Upper lobe of right lung (tissue), 1 donor: ENCODE data around the gene FOXP3. TPM values are rescaled to one million over a fixed set of nuclear protein-coding genes. Genes with fewer than 3 reads are reported as not detected.

Source experiments
- ATAC-seq: fragments of 200-7000 bp; cut with Tn5 transposase; one replicate; pipeline ENCODE4 v1.9.1; 2020; ENCODE audit warnings: mild to moderate bottlenecking, moderate library complexity
- DNase-seq: peaks from one replicate; pipeline ENCODE4 v3.0.0-alpha.2; 2020
- H3K27ac ChIP-seq: fragments of 200-600 bp; one replicate; pipeline ENCODE4 v1.8.0; 2022
- H3K27me3 ChIP-seq: fragments of 200-600 bp; one replicate; pipeline ENCODE4 v1.8.0; 2022; ENCODE audit warnings: mild to moderate bottlenecking
- H3K36me3 ChIP-seq: fragments of 200-600 bp; one replicate; pipeline ENCODE4 v1.8.0; 2022
- H3K4me1 ChIP-seq: fragments of 200-600 bp; one replicate; pipeline ENCODE4 v1.8.0; 2022
- H3K4me3 ChIP-seq: fragments of 200-600 bp; one replicate; pipeline ENCODE4 v1.8.0; 2022; ENCODE audit warnings: mild to moderate bottlenecking
- H3K9me3 ChIP-seq: fragments of 200-600 bp; one replicate; pipeline ENCODE4 v1.8.0; 2022
- intact Hi-C: fragments of 100-400 bp; cut with DNase I; formaldehyde crosslinking; loops from one replicate; pipeline ENCODE4 v1.11.0; 2022
- total RNA-seq: library from RNA; stranded (reverse); fragmentation: NEBNext Ultra II Directional; extraction: Animal tissue kit (Norgen Biotek cat#: 25700); gene quantifications from one replicate; pipeline ENCODE4 v1.2.1, GENCODE V29; 2021
- TF ChIP-seq, protein P1 (sequence below): fragments of 200-600 bp; IDR thresholded peaks from one replicate; pipeline ENCODE4 v1.8.0; 2022; ENCODE audit warnings: antibody characterized with exemption
- donor health status: DM: no; HTN: yes; CAD: no; lungs with severe emphysema.

Gene FOXP3
- total RNA-seq, 1 donor from 2014 or later: 0.35 TPM

DNA sequence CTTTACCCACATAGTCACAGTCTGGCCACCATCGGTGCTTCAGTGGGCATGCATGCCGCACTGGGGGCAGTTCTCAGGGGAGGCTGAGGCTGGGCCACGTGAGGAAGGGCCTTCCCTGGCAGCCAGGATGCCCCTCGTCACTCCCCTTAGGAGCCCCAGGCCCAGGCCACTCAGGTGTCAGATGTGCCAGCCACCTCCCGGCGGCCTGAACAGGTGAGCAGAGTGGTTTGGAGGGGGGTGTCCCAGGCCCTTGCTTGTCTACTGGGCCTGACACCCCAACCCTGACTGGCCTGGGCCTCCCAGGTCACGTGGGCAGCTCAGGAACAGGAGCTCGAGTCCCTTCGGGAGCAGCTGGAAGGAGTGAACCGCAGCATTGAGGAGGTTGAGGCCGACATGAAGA, 17.2 kb downstream of the FOXP3 start:
- ATAC-seq (no peak), DNase-seq (no peak)
- no peak overlapping the region for H3K27ac ChIP-seq
- no peaks in the 10 kb centered on the region for H3K4me1 ChIP-seq
- H3K4me3 ChIP-seq: no peak overlapping the region
- no peaks in the 10 kb centered on the region for H3K9me3 ChIP-seq
- TF ChIP-seq, protein P1, sequence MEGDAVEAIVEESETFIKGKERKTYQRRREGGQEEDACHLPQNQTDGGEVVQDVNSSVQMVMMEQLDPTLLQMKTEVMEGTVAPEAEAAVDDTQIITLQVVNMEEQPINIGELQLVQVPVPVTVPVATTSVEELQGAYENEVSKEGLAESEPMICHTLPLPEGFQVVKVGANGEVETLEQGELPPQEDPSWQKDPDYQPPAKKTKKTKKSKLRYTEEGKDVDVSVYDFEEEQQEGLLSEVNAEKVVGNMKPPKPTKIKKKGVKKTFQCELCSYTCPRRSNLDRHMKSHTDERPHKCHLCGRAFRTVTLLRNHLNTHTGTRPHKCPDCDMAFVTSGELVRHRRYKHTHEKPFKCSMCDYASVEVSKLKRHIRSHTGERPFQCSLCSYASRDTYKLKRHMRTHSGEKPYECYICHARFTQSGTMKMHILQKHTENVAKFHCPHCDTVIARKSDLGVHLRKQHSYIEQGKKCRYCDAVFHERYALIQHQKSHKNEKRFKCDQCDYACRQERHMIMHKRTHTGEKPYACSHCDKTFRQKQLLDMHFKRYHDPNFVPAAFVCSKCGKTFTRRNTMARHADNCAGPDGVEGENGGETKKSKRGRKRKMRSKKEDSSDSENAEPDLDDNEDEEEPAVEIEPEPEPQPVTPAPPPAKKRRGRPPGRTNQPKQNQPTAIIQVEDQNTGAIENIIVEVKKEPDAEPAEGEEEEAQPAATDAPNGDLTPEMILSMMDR: no peak
- peaks cover 13% of the 10 kb centered on the region for H3K36me3 ChIP-seq
- H3K27me3 ChIP-seq: no peaks in the 10 kb centered on the region
- intact Hi-C loops: no loop called here

DNA sequence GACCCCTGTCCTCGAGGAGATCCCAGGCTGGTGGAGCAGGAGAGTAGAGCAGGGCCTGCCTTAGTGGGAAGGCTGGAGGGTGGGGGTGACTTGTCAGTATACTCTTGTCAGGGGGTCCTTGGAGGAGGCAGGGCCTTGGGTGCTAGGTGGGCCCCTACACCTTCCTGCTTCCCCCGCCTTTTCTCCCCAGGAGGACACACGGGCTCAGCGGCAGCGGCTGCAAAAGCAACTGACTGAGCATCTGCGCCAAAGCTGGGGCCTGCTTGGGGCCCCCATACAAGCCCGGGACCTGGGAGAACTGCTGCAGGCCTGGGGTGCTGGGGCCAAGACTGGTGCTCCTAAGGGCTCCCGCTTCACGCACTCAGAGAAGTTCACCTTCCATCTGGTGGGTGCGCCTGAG, 18.0 kb downstream of the FOXP3 start:
- DNase-seq (no peak), ATAC-seq (no peak)
- TF ChIP-seq, protein P1: no peak
- Histone ChIP-seq H3K9me3 (no peaks in the 10 kb centered on the region), H3K4me1 (no peaks in the 10 kb centered on the region), H3K27ac (no peak overlapping the region), H3K36me3 (peaks cover 13% of the 10 kb centered on the region), H3K27me3 (no peaks in the 10 kb centered on the region), H3K4me3 (no peak overlapping the region)
- intact Hi-C loops: no loop called here

DNA sequence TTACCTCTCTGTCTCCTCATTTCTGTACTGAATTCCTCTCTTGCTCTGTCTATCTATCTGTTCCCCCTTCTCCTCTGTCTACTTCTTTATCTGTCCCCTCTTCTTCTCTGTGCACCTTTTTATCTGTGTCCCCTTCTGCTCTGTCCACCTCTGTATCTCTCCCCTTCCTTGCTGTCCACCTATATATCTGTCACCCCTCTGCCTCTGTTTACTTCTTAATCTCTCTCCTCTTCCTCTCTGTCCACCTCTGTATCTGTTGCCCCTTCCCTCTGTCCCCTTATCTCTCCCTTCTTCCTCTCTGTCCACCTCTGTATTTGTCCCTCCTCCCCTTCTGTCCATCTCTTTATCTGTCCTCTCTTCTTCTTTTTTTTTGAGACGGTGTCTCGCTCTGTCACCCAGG, 20.3 kb downstream of the FOXP3 start:
- no peaks in the 10 kb centered on the region for H3K9me3 ChIP-seq
- H3K27me3 ChIP-seq: no peaks in the 10 kb centered on the region
- H3K36me3 ChIP-seq: peaks cover 13% of the 10 kb centered on the region
- H3K4me1 ChIP-seq: no peaks in the 10 kb centered on the region
- TF ChIP-seq, protein P1: no peak
- ATAC-seq: no peak
- no peak for DNase-seq
- H3K4me3 ChIP-seq: no peak overlapping the region
- intact Hi-C loops: no loop called here
- no peak overlapping the region for H3K27ac ChIP-seq

DNA sequence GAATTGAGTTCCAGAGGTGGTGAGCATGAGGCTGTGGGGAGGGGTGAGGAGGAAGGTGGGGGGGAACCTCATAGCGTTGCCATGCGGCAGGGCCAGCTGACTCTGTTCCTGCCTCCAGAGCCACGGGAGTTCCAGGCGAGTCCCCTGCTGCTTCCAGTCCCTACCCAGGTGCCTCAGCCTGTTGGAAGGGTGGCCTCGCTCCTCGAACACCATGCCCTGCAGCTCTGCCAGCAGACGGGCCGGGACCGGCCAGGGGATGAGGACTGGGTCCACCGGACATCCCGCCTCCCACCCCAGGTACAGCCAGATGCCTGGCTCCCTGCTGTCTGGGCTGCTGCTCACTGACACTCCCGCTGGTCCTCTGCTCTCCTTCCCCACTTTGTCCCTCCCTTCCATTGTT, 21.3 kb downstream of the FOXP3 start:
- Histone ChIP-seq H3K4me3 (no peak overlapping the region), H3K9me3 (no peaks in the 10 kb centered on the region), H3K4me1 (no peaks in the 10 kb centered on the region), H3K36me3 (peaks cover 13% of the 10 kb centered on the region), H3K27ac (no peak overlapping the region), H3K27me3 (no peaks in the 10 kb centered on the region)
- TF ChIP-seq, protein P1: no peak
- intact Hi-C loops: no loop called here
- ATAC-seq: no peak
- DNase-seq: no peak

DNA sequence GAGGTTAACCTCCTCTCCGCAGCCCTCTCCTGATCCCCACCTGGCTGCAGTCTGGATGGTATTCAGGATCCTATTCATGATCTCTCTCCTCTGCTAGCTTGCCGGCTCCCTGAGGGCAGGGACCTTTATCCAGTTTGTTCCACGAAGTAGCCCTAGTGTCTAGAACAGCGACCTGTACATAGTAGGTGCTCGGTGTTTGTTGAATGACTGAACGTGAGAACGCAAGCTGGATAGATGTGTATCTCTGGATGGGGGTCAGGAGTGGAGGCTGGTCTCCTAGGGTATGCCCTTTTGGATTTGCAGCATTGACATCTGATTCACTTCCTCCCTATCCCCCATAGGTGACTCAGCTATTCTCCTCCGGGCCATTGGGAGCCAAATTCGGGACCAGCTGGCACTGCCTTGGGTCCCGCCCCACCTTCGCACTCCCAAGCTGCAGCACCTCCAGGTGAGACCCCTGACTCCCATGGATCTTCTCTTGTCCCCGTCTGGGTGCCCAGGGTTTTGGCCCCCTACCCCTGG, 21.9 kb downstream of the FOXP3 start:
- Histone ChIP-seq H3K4me3 (no peak overlapping the region), H3K36me3 (peaks cover 13% of the 10 kb centered on the region), H3K27ac (no peak overlapping the region), H3K27me3 (no peaks in the 10 kb centered on the region), H3K9me3 (no peaks in the 10 kb centered on the region), H3K4me1 (no peaks in the 10 kb centered on the region)
- no peak for DNase-seq
- TF ChIP-seq, protein P1: no peak
- intact Hi-C loops: no loop called here
- ATAC-seq: no peak

DNA sequence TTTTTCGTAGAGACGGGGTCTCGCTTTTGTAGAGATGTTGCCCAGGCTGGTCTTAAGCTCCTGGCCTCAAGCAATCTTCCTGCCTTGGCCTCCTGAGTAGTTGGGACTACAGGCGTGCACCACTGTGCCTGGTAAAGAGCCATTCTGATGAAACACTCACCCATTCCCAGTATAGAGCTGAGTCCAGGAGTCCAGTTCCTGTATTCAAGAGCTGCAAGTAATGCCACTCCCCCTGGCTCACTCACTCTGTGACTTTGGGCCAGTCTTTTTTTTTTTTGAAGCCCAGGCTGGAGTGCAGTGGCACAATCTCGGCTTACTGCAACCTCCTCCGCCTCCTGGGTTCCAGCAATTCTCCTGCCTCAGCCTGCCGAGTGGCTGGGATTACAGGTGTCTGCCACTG, 25.8 kb downstream of the FOXP3 start:
- TF ChIP-seq, protein P1: no peak
- H3K4me1 ChIP-seq: no peaks in the 10 kb centered on the region
- no peaks in the 10 kb centered on the region for H3K9me3 ChIP-seq
- ATAC-seq (no peak), DNase-seq (no peak)
- H3K27ac ChIP-seq: no peak overlapping the region
- H3K36me3 ChIP-seq: peaks cover 7% of the 10 kb centered on the region
- H3K27me3 ChIP-seq: no peaks in the 10 kb centered on the region
- no peak overlapping the region for H3K4me3 ChIP-seq
- intact Hi-C loops: no loop called here
